Fibroblast of skin of back (primary cell): ENCODE data around the gene AHSG.
"Not testable (repeated sequence)": the region's sequence is repeated elsewhere in the genome, so short reads cannot be mapped to it uniquely, and the experiment has no call there.

Source experiments
- DNase-seq: peaks from one replicate; pipeline ENCODE4 v3.0.0-alpha.2; 2013

AHSG gene

GRCh38 chr3:186618318-186618938 is 5.6 kb downstream of the AHSG start:
- no peak for DNase-seq

GRCh38 chr3:186619787-186620212 is 6.9 kb downstream of the AHSG start:
- DNase-seq = no peak

GRCh38 chr3:186620213-186621092 is 7.6 kb downstream of the AHSG start:
- no peak for DNase-seq

- no peak for DNase-seq
Observed at GRCh38 chr3:186621894-186622650, 9.2 kb downstream of the AHSG start.

GRCh38 chr3:186622651-186623310 is 9.9 kb downstream of the AHSG start:
- no peak for DNase-seq

- no peak for DNase-seq
Observed at GRCh38 chr3:186624598-186624997, 11.7 kb downstream of the AHSG start.

- DNase-seq = no peak
Observed at GRCh38 chr3:186625600-186626042, 12.8 kb downstream of the AHSG start.

- DNase-seq = no peak
Observed at GRCh38 chr3:186626254-186626847, 13.5 kb downstream of the AHSG start.

GRCh38 chr3:186627852-186628414 is 15.1 kb downstream of the AHSG start:
- no peak for DNase-seq

GRCh38 chr3:186628756-186629155 is 15.9 kb downstream of the AHSG start:
- no peak for DNase-seq

- DNase-seq = no peak
Observed at GRCh38 chr3:186630950-186631641, 18.2 kb downstream of the AHSG start.

- no peak for DNase-seq
Observed at GRCh38 chr3:186633481-186633880, 20.6 kb downstream of the AHSG start.

GRCh38 chr3:186634207-186634606 is 21.3 kb downstream of the AHSG start:
- not testable (repeated sequence) for DNase-seq

- no peak for DNase-seq
Observed at GRCh38 chr3:186635532-186635931, 22.7 kb downstream of the AHSG start.

- DNase-seq = no peak
Observed at GRCh38 chr3:186636536-186636935, 23.7 kb downstream of the AHSG start.

- DNase-seq = no peak
Observed at GRCh38 chr3:186637686-186638085, 24.8 kb downstream of the AHSG start.

- DNase-seq = no peak
Observed at GRCh38 chr3:186638259-186638658, 25.4 kb downstream of the AHSG start.

- no peak for DNase-seq
Observed at GRCh38 chr3:186639778-186640472, 27.1 kb downstream of the AHSG start, which contains the start of gene FETUB. TSS of gene FETUB (plus strand) at chr3:186640399. CDS start at chr3:186640461, 62 bp downstream.

- DNase-seq = peak; percentile 33
Observed at GRCh38 chr3:186640473-186640818, 27.6 kb downstream of the AHSG start.

- DNase-seq = no peak
Observed at GRCh38 chr3:186640929-186641328, 28.1 kb downstream of the AHSG start.

GRCh38 chr3:186642014-186642413 is 29.2 kb downstream of the AHSG start:
- no peak for DNase-seq
